WERI-Rb-1 (cell line): ENCODE data around the gene PVRIG.
"Not testable (repeated sequence)": the region's sequence is repeated elsewhere in the genome, so short reads cannot be mapped to it uniquely, and the experiment has no call there.

Source experiments
- DNase-seq: peaks from one replicate; pipeline ENCODE4 v3.0.0-alpha.2; 2020
- H3K27ac ChIP-seq: fragments of 250-450 bp; sonication (Bioruptor Pico); 2 replicates; pipeline ENCODE4 v1.5.1; 2020; ENCODE audit warnings: mild to moderate bottlenecking, moderate library complexity
- H3K27me3 ChIP-seq: fragments of 250-450 bp; sonication (Bioruptor Pico); 2 replicates; pipeline ENCODE4 v1.5.1; 2021; ENCODE audit warnings: mild to moderate bottlenecking, low read depth, moderate library complexity; ENCODE audit not compliant: insufficient read depth, severe bottlenecking
- H3K36me3 ChIP-seq: fragments of 250-450 bp; sonication (Bioruptor Pico); 2 replicates; pipeline ENCODE4 v1.5.1; 2020; ENCODE audit warnings: mild to moderate bottlenecking, moderate library complexity
- H3K4me3 ChIP-seq: 2 replicates; pipeline ENCODE4 v1.5.1; 2011; ENCODE audit warnings: low read depth, mild to moderate bottlenecking, control low read depth, low read length
- H3K9me3 ChIP-seq: fragments of 250-450 bp; sonication (Bioruptor Pico); 2 replicates; pipeline ENCODE4 v1.5.1; 2021; ENCODE audit warnings: mild to moderate bottlenecking, moderate library complexity; ENCODE audit not compliant: severe bottlenecking
- CTCF ChIP-seq: IDR thresholded peaks from 2 replicates; pipeline ENCODE4 v1.5.1; 2011; ENCODE audit warnings: low read depth, mild to moderate bottlenecking, control low read depth, inconsistent platforms, low read length

Gene PVRIG

GRCh38 chr7:100185726-100186125, 34.0 kb upstream of the PVRIG start:
- no peaks in the 10 kb centered on the region for H3K27me3 ChIP-seq
- H3K36me3 ChIP-seq = no peaks in the 10 kb centered on the region
- no peaks in the 10 kb centered on the region for H3K9me3 ChIP-seq
- peak; percentile 52 for DNase-seq
- peak overlapping the region; percentile 68 for H3K27ac ChIP-seq
- TF ChIP-seq CTCF = no peak
- H3K4me3 ChIP-seq = no peak overlapping the region

GRCh38 chr7:100189061-100189460, 30.7 kb upstream of the PVRIG start:
- TF ChIP-seq CTCF = 0 out of 2 replicates have a peak, but pooled peaks have one; percentile 16

GRCh38 chr7:100190048-100190711, 29.6 kb upstream of the PVRIG start:
- no peak overlapping the region for H3K27ac ChIP-seq
- H3K36me3 ChIP-seq = no peaks in the 10 kb centered on the region
- TF ChIP-seq CTCF = peak; percentile 12; the same call in 1 of the 2 replicates
- DNase-seq = no peak
- no peak overlapping the region for H3K4me3 ChIP-seq
- no peaks in the 10 kb centered on the region for H3K27me3 ChIP-seq
- H3K9me3 ChIP-seq = no peaks in the 10 kb centered on the region

More at GRCh38 chr7:100189061-100189460, 30.7 kb upstream of the PVRIG start:
- Histone ChIP-seq H3K9me3 (no peaks in the 10 kb centered on the region), H3K27ac (no peak overlapping the region), H3K27me3 (no peaks in the 10 kb centered on the region), H3K4me3 (no peak overlapping the region), H3K36me3 (no peaks in the 10 kb centered on the region)
- DNase-seq = no peak

GRCh38 chr7:100191775-100192174, 28.0 kb upstream of the PVRIG start:
- Histone ChIP-seq H3K9me3 (no peaks in the 10 kb centered on the region), H3K27me3 (no peaks in the 10 kb centered on the region), H3K4me3 (no peak overlapping the region), H3K36me3 (no peaks in the 10 kb centered on the region), H3K27ac (no peak overlapping the region)
- no peak for TF ChIP-seq CTCF
- DNase-seq = no peak

GRCh38 chr7:100192281-100192862, 27.4 kb upstream of the PVRIG start:
- H3K4me3 ChIP-seq, H3K36me3 ChIP-seq, H3K27me3 ChIP-seq, H3K9me3 ChIP-seq, DNase-seq, H3K27ac ChIP-seq: not testable (repeated sequence)

- H3K27ac ChIP-seq = no peak overlapping the region
- no peaks in the 10 kb centered on the region for H3K36me3 ChIP-seq
- no peak for TF ChIP-seq CTCF
- no peak for DNase-seq
- H3K4me3 ChIP-seq = no peak overlapping the region
- H3K9me3 ChIP-seq = no peaks in the 10 kb centered on the region
- H3K27me3 ChIP-seq = no peaks in the 10 kb centered on the region
Measured at GRCh38 chr7:100192969-100193368, 26.8 kb upstream of the PVRIG start.
